Astrocyte of the cerebellum (primary cell): Measurements from ENCODE around the gene CFAP61.

Source experiments
- DNase-seq: peaks from one replicate; pipeline ENCODE4 v3.0.0-alpha.2; 2011; ENCODE audit warnings: low read depth
- H3K4me3 ChIP-seq: 2 replicates; pipeline ENCODE4 v1.5.1; 2011; ENCODE audit warnings: mild to moderate bottlenecking, low read depth, low read length, moderate library complexity
- in situ Hi-C: cut with HindIII; loops from 2 replicates; pipeline ENCODE4 v1.10.0; 2017; ENCODE audit warnings: low sequenced_read_pairs
- TF ChIP-seq, protein P1 (sequence below): IDR thresholded peaks from 2 replicates; pipeline ENCODE4 v1.5.1; 2012; ENCODE audit warnings: low read length, low read depth, moderate library complexity, mild to moderate bottlenecking; ENCODE audit errors: missing control alignments

CFAP61 gene

DNA sequence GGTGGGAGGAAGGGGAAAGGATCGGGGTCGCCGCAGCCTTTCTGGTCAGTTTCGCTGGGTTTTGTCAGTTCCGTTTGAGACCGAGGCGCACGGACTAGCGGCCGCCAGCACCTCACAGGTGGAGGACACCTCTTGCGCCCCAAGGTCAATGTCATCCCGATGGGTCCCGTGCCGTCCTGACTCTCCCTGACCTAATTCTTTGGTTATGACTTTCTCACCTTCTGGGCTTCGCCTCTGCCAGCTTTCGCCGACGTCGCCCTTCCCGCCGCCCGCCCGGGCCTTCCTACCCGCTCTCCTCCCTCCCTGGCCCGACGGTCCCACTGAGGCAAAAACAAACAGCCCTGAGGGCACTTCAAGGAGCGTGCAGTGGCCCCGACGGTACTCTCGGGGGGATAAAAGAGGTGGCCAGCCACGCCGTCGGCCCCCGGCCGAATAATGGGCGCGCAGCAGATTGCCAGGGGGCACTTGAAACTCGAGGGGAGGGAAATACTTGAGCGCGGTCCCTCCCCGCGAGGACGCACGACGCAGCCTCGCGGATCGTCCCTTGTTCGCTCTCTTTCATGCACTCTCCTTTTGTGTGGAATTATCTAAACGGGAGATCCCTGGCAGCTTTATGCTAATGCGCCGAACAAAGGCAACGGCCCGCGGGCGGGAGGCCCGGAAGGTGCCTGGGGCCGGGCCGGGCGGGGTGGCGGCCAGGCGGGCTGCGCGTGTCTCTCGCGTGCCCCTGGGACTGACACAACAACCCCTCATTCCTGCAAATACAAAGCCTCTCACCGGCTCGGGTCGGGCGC, 311.7 kb downstream of the CFAP61 start:
- H3K4me3 ChIP-seq: no peak overlapping the region
- DNase-seq: no peak
- TF ChIP-seq, protein P1, sequence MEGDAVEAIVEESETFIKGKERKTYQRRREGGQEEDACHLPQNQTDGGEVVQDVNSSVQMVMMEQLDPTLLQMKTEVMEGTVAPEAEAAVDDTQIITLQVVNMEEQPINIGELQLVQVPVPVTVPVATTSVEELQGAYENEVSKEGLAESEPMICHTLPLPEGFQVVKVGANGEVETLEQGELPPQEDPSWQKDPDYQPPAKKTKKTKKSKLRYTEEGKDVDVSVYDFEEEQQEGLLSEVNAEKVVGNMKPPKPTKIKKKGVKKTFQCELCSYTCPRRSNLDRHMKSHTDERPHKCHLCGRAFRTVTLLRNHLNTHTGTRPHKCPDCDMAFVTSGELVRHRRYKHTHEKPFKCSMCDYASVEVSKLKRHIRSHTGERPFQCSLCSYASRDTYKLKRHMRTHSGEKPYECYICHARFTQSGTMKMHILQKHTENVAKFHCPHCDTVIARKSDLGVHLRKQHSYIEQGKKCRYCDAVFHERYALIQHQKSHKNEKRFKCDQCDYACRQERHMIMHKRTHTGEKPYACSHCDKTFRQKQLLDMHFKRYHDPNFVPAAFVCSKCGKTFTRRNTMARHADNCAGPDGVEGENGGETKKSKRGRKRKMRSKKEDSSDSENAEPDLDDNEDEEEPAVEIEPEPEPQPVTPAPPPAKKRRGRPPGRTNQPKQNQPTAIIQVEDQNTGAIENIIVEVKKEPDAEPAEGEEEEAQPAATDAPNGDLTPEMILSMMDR: no peak
- in situ Hi-C loops: loop anchor here (25.0 kb wide), 1 partner anchor 198 kb away; no protein-coding TSS in a partner anchor

DNA sequence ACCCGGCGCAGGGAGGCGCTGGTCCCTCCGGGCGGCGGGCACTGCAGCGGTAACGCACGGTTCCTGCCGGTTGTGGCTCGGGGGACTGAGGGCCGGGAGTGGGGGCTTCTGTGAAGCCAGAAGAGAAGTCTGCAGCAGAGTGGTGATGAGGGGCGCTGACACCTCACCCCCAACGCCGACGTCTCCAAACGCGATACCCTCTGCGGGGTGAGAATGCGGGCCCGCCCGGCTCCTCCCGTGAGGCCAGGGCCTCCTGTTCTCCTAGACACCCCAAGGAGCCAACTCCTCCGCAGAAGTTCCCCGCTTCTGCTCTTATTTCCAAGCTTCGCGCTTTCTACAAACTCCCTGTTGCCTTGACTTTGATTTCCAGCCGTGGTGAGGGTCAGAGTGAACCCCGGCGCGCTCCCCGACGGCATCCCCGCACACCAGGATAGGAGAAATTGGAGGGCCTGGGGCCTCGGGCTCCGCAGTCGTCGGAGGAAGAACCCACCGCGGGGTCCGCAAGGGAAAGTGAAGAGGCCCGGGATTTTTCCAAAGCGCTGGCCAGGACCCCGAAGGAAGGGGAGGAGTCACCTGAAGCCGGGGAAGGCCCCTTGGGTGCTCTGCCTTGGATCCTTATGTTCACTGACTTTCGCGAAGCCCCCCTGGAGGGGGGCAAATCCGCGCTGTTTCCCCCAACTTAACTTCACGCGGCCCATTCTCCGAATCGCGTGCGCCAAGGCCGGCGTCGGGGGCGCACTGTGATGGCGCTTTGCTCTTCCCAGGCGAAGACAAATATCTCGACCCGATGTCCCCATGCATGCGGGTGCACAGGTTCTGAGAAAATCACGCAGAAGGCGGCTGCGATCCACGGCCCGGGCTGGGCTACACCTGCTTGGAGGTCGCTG, 312.5 kb downstream of the CFAP61 start:
- TF ChIP-seq, protein P1: no peak
- in situ Hi-C loops: loop anchor here (25.0 kb wide), 1 partner anchor 197 kb away; no protein-coding TSS in a partner anchor
- no peak overlapping the region for H3K4me3 ChIP-seq
- no peak for DNase-seq

DNA sequence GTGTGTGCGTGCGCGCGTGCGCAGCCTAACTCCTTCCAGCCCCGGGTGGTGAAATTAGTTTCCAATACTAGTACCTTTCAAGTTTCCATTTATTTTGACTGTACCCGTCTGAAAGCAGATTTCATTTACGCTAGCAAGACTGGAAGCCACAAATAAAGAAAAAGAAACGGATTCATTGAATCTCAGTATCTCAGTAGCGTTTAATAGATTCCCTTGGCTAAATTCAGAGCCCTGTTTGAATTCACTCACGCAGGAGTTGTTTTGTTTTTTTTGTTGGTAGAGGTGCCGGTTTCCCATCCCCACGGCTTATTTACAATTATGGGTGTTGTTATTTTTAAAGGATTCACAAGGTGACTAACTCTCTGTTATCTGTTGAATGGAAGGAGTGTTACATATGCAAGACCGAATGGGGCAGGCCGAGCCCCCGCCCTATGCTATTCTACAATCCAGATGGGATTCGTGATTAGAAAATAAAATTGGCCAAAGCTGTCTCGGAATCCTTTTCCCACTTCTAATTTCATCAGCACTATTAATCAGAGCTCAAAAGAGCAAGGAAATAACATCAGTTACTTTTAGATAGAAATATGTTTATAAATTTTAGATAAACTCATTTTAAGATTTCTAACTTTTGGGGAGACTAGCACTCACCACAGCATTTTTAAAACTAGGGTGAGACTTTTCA, 313.3 kb downstream of the CFAP61 start:
- H3K4me3 ChIP-seq: no peak overlapping the region
- in situ Hi-C loops: loop anchor here (25.0 kb wide), 1 partner anchor 197 kb away; no protein-coding TSS in a partner anchor
- no peak for DNase-seq
- TF ChIP-seq, protein P1: no peak

DNA sequence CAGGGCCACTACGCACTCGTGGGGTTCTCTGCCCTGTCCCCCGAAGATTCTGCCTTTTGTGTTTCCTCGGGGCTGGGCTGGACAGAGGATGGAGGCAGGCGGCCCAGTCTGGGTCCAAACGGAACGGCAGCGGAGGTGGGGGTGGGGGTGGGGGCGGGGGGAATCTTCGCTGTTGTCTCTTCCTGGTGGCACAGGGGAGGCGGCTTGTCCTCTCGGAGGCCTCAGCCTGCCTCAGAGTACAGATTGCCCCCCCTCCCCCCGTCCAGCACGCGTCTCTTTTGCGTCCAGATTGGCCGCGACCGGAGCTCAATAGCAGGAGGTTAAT, 314.2 kb downstream of the CFAP61 start:
- H3K4me3 ChIP-seq: no peak overlapping the region
- TF ChIP-seq, protein P1: no peak
- DNase-seq: no peak
- in situ Hi-C loops: loop anchor here (25.0 kb wide), 1 partner anchor 196 kb away; no protein-coding TSS in a partner anchor

DNA sequence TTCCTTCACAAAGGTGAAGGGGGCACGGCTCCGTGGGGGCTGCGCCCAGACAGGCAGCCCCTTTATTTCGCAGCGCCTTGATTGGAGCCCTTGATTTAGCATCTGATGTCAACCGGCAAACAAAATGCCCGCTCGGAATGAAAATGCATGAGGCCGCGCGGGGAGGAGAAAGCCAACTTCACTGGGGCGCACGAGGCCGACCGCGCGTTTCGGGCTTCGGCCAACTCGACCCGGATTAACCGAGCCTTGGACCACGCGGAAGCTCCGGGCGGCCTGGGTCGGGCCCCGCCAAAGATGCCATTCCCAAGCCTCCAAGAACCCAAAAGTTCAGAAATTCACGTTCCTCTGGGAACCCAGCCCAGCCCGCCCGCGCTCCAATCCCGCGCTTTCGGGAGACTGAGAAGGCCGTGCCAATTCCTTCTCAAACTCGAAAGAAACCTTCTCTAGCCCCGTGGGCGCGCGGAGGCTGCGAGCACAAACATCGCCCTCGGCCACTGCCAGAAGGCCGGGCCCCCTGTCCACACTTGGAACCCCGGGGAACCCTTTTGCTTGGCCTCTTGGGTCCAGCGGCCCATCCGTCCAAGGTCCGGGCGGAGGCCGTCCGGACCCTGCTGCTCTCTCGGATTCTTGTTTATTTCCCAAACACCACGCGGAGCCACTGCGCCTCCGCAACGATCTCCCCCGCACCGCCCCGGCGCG, 314.7 kb downstream of the CFAP61 start:
- in situ Hi-C loops: loop anchor here (25.0 kb wide), 1 partner anchor 195 kb away; no protein-coding TSS in a partner anchor
- TF ChIP-seq, protein P1: no peak
- H3K4me3 ChIP-seq: no peak overlapping the region
- DNase-seq: no peak
